ENCODE data around the gene TBC1D1. TPM values are rescaled to one million over a fixed set of nuclear protein-coding genes. Genes with fewer than 3 reads are reported as not detected.

TBC1D1 gene
- total RNA-seq, 1 experiment from 2014 or later, result 56.0 TPM

- ATAC-seq (no peak), DNase-seq (ENCODE audit: low read depth, low spot score) (no peak)
- BruUV-seq (replicated peaks), result no TSS peak
- no peak overlapping the region for H3K27ac ChIP-seq (ENCODE audit: low read length)
- intact Hi-C loops (cut with micrococcal nuclease; ENCODE audit: unreplicated experiment) (no loop called here), in situ Hi-C loops (cut with HindIII; ENCODE audit: low pct_unique_long_range_greater_than_20kb, low sequenced_read_pairs) (no loop called here)
- no peaks in the 10 kb centered on the region for H3K9me3 ChIP-seq (ENCODE audit: control insufficient read depth, insufficient read depth, low read depth, low read length)
- ChIA-PET POLR2A (no interaction called here), CTCF (no interaction called here)
- H3K4me3 ChIP-seq (ENCODE audit: low read depth in 2 of 2, low read length in 2 of 2), result no peak overlapping the region
- H3K27me3 ChIP-seq (ENCODE audit: control insufficient read depth, insufficient read depth, low read length), result no peaks in the 10 kb centered on the region
- H3K4me1 ChIP-seq (ENCODE audit: control insufficient read depth, insufficient read depth, low read length), result no peaks in the 10 kb centered on the region
- H3K36me3 ChIP-seq (ENCODE audit: control insufficient read depth, insufficient read depth, low read length), result no peaks in the 10 kb centered on the region
- TF ChIP-seq SIN3A (IDR thresholded peaks at IDR 0.05; ENCODE audit: borderline replicate concordance, insufficient read depth, low read depth, low read length) (no peak), POLR2AphosphoS5 (IDR thresholded peaks at IDR 0.05; ENCODE audit: low read depth, low read length) (no peak), REST (IDR thresholded peaks at IDR 0.05; ENCODE audit: insufficient read depth in 1 of 2, low read depth in 2 of 2, low read length in 1 of 2) (no peak), CTCF (IDR thresholded peaks at IDR 0.05) (no peak), TCF7L2 (IDR thresholded peaks at IDR 0.05; ENCODE audit: low read depth, low read length) (no peak)
These were observed 254.3 kb downstream of the TBC1D1 start for GRCh38 chr4:38145033-38145678.

DNA sequence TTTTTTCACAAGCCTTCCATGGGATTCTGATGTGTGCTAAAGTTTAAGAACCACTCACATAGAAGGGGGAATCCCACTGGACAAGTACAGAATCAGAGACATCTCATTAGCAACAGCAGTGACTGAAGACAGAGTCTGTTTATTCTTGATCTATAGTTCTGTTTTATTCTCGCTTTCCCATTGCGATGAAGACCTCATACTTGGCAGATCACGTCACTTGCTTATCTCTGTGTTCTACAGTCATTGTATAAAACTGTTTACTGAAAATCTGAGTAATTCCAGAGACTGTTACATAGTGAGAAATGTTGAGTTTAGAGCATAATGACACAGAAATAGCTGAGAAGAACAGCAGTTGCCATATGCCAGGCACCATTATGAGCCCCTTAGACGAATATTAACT lies 254.9 kb downstream of the TBC1D1 start:
- Histone ChIP-seq H3K36me3 (ENCODE audit: control insufficient read depth, insufficient read depth, low read length) (no peaks in the 10 kb centered on the region), H3K27me3 (ENCODE audit: control insufficient read depth, insufficient read depth, low read length) (no peaks in the 10 kb centered on the region), H3K9me3 (ENCODE audit: control insufficient read depth, insufficient read depth, low read depth, low read length) (no peaks in the 10 kb centered on the region), H3K27ac (ENCODE audit: low read length) (no peak overlapping the region), H3K4me3 (ENCODE audit: low read depth in 2 of 2, low read length in 2 of 2) (no peak overlapping the region), H3K4me1 (ENCODE audit: control insufficient read depth, insufficient read depth, low read length) (no peaks in the 10 kb centered on the region)
- no peak for ATAC-seq
- ChIA-PET CTCF (no interaction called here), POLR2A (no interaction called here)
- no TSS peak for BruUV-seq (replicated peaks)
- DNase-seq (ENCODE audit: low read depth, low spot score), result no peak
- TF ChIP-seq CTCF (IDR thresholded peaks at IDR 0.05) (no peak), POLR2AphosphoS5 (IDR thresholded peaks at IDR 0.05; ENCODE audit: low read depth, low read length) (no peak), REST (IDR thresholded peaks at IDR 0.05; ENCODE audit: insufficient read depth in 1 of 2, low read depth in 2 of 2, low read length in 1 of 2) (no peak), TCF7L2 (IDR thresholded peaks at IDR 0.05; ENCODE audit: low read depth, low read length) (no peak), SIN3A (IDR thresholded peaks at IDR 0.05; ENCODE audit: borderline replicate concordance, insufficient read depth, low read depth, low read length) (no peak)
- in situ Hi-C loops (cut with HindIII; ENCODE audit: low pct_unique_long_range_greater_than_20kb, low sequenced_read_pairs) (no loop called here), intact Hi-C loops (cut with micrococcal nuclease; ENCODE audit: unreplicated experiment) (no loop called here)
